GM18511 (cell line): ENCODE measurements around the gene LPP.

Source experiments
- ATAC-seq: cut with Tn5 transposase; IDR thresholded peaks from one replicate; pipeline ENCODE4 v1.9.1; 2021; ENCODE audit warnings: mild to moderate bottlenecking, moderate library complexity; ENCODE audit not compliant: unreplicated experiment

Gene LPP

GRCh38 chr3:188270423-188270972 lies 116.5 kb downstream of the LPP start:
- no peak for ATAC-seq

DNA sequence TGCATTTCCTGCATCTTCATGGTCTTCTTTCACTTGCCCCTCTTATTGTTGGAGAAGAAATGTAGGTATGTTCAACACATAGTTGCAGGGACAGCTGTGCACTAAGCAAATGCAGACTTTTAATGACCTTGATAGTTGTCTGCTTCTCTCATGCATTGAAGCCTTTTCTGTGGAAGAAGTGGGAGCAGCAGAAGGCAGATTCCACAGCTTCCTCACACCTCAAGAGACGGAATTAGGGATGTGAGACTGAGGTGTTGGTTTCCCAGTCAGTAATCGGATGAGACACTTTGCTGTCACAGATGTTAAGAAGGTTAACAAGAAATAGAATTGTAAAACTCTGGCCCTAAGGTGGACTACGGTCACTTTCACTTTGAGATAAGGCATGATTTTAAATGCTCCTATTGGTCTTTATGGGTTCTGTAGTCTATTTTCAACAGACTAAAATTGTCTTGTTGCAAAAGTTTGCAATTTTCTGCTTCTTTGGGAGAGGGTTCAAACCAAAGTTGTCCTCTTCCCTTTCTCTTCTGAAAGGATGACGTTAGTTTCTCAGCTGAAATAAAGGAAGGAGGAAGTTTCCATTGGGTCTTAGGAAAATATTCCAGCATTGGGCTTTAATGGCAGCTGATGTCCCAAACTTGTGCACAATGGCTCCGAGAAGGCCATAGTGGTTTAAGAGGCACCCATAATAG lies 117.4 kb downstream of the LPP start:
- ATAC-seq = no peak

DNA sequence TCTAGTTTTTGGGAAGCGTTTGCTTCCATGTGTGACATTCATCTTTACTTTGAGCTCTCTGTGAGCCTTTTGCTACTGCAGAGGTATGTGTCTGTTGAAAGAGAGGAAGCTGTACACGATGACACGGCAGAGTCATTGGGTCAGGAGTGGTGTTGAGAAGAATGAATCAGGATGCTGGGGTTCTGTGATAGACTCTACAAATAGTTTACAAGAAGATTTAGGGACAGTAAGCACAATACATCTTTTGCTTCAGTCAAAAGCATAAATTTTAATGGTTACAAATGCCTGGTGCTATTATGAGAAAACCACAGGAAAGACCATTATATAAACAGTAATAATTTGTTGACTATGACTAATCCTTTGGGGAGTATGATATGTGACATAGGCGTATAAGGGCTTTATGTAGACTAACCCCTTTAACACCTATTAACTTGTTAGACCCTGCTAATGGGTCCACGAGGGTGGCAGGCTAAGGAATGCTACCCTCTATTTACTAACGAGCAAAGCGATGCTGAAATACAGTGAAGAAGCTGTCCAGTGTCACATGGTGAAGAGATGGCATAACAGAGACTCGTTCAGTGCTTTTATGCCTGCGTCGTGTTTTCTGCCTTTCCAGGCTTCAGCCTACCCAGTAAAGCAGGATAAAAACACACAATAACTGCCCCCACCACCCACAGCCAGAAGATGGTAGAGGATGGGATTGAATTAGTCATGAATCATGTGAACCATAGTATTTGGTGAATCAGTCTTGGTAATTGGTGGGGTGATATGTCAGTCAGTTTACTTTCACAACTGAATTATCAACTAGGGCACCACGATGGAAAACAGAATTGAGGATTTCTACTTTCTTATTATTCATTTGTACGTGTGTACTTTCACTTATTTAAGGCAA lies 118.8 kb downstream of the LPP start:
- ATAC-seq = no peak

- no peak for ATAC-seq
These were observed 120.4 kb downstream of the LPP start for GRCh38 chr3:188274249-188274915.

DNA sequence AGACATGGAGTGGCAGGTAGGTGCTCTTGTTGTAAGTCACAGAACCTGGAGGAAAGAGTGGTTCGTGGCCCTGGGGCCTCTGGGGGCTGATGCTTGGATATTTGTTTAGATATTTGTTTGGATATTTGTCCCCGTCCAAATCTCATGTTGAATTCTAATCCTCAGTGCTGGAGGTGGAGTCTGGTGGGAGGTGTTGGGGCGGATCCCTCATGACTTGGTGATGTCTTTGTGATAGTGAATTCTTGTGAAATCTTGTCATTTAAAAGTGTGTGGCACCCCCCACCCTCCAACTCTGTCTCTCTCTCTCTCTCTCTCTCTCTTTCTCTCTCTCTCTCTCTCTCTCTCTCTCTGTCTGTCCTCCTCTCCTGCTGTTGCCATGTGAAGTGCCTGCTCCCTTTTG lies 122.4 kb downstream of the LPP start:
- ATAC-seq = no peak

DNA sequence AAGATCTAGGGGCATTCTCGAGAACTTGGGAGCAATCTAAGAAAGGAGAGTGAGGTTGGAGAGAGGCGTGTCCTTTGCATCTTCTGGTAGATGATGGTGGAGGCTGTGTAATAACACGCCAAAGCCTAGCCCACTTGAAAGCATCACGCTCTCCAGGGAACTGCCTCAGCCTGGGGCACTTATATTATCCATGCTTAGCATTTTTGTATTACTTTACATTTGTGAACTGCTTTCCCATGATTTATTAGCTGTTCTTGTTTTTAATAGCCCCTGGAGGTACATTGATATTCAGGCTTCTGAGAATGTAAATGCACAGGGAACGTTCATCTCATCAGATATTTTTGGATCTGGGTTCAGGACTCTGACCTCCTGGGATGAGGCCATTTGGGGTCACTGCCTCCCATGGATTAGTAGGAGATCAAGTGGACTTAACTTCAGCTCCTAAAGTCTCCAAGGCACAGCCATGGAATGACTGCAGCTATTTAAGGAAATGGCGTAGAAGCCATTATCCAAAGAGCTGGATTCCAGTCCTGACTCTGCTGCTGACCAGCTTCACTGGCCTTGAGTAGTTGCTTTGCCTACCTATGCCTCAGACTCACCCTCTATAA lies 124.9 kb downstream of the LPP start:
- ATAC-seq = no peak

GRCh38 chr3:188279502-188280335 lies 125.8 kb downstream of the LPP start:
- ATAC-seq = no peak

- no peak for ATAC-seq
These were observed 126.7 kb downstream of the LPP start for GRCh38 chr3:188280627-188281026.

- ATAC-seq = no peak
These were observed 128.9 kb downstream of the LPP start for GRCh38 chr3:188282871-188283270.

DNA sequence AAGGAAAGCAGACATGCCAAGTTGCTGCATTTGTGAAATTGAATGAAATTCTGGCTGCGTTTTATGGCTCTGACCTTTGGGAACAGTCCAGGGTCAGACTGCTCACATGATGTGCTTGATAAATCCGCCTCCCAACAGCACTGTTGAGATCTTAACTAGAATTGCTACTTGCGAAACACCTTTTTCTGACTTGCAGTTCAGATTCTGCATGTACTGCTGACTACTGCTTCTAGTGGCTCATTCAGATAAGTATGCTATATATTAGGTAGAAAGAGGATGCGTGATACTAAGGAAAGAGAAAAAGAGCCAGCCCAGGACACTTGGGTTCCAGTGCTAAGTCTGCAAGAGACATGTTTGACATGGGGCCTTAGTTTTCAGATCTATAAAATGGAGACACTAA lies 129.4 kb downstream of the LPP start:
- no peak for ATAC-seq

DNA sequence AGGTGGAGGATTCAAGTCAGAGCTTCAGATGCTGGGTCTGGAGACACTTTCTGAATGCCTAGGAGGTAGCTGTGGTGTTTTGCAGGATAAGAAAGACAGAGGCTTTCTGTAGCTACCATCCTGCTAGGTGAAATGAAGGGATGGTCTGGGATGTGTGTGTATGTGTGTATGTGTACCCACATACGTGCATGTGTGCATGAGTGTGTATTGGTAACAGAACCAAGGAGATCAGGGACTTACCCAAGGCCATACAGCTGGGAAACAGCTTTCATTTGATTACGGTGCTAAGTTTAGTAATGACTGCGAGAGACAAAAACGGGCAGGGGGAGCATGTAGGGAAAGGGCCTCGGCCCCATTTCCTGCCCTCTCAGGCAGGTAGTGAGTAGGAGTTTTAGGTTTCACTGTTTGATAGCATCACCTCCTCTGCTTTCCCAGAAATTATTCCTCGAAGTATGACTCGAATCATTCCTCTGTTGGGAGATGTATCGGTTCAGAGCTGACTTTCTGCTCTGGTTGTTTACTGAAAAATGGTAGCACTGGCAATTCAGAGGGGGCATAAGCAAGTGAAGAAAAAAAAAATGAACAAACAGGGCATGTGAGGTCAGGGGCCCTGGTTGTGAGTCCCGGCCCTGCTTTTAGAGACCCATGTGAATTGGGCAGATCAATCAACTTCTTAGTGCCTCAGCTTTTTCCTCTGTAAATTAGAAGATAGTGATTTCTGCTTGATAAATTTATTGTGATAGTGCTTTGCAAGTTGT lies 130.7 kb downstream of the LPP start:
- no peak for ATAC-seq

GRCh38 chr3:188286087-188286513 lies 132.1 kb downstream of the LPP start:
- no peak for ATAC-seq

DNA sequence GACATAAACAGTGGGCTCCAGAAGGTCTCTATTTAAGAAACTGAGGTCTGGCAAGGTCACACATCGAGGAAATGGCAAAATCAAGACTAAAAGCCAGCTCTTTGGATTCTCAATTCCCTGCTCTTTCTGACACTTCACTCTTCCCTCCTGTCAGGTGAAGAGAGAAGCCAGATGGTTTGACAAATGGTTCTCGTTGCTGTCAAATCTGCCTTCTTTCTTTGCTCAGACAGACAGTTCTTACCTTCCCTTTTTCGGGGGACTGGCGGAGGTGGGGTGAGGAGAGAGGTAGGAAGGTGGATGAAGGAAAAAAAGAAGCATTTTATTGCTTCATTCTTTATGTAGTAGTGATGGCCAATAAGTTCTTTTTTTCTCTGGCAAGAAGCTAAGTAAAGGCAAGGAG lies 133.4 kb downstream of the LPP start:
- ATAC-seq = no peak

- no peak for ATAC-seq
These were observed 134.0 kb downstream of the LPP start for GRCh38 chr3:188287762-188288505.

- ATAC-seq = no peak
These were observed 138.3 kb downstream of the LPP start for GRCh38 chr3:188292251-188292650.

GRCh38 chr3:188292827-188293226 lies 138.9 kb downstream of the LPP start:
- ATAC-seq = no peak

DNA sequence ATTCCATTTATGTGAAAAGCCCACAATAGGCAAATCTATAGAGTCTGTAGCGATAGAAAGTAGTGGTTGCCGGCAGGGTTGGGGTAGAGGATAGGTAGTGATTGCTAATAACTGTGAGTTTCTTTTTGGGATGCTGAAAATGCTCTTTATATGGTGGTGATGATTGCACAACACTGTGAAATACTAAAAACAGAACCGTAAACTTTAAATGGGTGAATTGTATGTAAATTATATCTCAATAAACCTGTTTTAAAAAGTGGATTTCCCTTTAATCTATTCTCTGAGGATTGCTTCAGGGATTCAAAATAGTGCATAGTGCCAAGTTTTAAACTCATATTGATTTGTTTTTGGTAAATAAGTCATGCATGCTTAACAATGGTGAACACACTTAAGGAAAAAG lies 140.2 kb downstream of the LPP start:
- no peak for ATAC-seq

GRCh38 chr3:188294823-188295487 lies 141.0 kb downstream of the LPP start:
- ATAC-seq = no peak
